Fibroblast of the aortic adventitia (primary cell): Measurements from ENCODE around the gene UBAP2. TPM values are rescaled to one million over a fixed set of nuclear protein-coding genes. Genes with fewer than 3 reads are reported as not detected.

Experiments
- DNase-seq: peaks from one replicate; pipeline ENCODE4 v3.0.0-alpha.2; 2010; ENCODE audit warnings: low read depth
- H3K4me3 ChIP-seq: 2 replicates; pipeline ENCODE4 v1.5.1; 2011; ENCODE audit warnings: low read depth, mild to moderate bottlenecking, control low read depth, low read length, moderate library complexity
- total RNA-seq: library from RNA; depleted of rRNA; stranded (reverse); fragments of >200 nt; gene quantifications from 2 replicates; pipeline ENCODE4 v1.2.3, GENCODE V29; 2012; ENCODE audit warnings: low replicate concordance
- TF ChIP-seq, protein P1 (sequence below): IDR thresholded peaks from 2 replicates; pipeline ENCODE4 v1.5.1; 2011; ENCODE audit warnings: mild to moderate bottlenecking, low read length, control low read depth, inconsistent platforms; ENCODE audit not compliant: insufficient read depth

Gene UBAP2
- total RNA-seq, 1 donor, result 25.6 TPM

DNA sequence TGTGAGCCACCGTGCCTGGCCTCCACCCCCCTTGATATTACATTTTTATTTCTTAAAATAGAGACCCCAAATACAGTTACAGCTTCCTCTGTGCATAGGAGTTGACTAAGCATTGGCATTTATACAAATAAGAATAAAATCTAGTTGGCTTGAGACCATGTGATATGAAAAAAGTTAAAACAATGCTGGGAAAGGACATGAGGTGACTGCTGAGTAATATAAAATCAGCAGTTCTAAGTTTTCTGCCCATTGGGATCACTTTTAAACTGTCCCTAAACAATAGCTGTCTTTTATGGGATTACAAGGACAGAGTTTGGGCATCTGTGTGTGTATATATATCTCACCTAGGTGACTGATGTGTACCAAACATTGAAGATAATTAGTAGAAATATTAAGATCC lies 135.1 kb downstream of the UBAP2 start:
- no peak overlapping the region for H3K4me3 ChIP-seq
- TF ChIP-seq, protein P1, sequence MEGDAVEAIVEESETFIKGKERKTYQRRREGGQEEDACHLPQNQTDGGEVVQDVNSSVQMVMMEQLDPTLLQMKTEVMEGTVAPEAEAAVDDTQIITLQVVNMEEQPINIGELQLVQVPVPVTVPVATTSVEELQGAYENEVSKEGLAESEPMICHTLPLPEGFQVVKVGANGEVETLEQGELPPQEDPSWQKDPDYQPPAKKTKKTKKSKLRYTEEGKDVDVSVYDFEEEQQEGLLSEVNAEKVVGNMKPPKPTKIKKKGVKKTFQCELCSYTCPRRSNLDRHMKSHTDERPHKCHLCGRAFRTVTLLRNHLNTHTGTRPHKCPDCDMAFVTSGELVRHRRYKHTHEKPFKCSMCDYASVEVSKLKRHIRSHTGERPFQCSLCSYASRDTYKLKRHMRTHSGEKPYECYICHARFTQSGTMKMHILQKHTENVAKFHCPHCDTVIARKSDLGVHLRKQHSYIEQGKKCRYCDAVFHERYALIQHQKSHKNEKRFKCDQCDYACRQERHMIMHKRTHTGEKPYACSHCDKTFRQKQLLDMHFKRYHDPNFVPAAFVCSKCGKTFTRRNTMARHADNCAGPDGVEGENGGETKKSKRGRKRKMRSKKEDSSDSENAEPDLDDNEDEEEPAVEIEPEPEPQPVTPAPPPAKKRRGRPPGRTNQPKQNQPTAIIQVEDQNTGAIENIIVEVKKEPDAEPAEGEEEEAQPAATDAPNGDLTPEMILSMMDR, result no peak
- DNase-seq, result peak; percentile 53

DNA sequence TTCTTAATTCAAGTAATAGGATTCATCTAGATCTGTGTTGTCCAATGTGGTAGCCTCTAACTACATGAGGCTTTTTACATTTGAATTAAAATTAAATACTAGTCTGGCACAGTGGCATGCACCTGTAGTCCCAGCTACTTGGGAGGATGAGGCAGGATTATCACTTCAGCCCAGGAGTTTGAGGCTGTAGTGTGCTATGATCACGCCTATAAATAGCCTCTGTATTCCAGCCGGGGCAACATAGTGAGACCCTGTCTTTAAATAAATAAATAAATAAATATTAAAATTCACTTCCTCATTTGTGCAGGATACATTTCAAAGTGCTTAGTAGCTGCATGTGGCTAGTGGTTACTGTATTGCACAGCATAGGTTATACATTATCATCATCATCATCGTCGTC lies 139.9 kb downstream of the UBAP2 start:
- no peak for DNase-seq
- no peak overlapping the region for H3K4me3 ChIP-seq
- TF ChIP-seq, protein P1, result no peak

DNA sequence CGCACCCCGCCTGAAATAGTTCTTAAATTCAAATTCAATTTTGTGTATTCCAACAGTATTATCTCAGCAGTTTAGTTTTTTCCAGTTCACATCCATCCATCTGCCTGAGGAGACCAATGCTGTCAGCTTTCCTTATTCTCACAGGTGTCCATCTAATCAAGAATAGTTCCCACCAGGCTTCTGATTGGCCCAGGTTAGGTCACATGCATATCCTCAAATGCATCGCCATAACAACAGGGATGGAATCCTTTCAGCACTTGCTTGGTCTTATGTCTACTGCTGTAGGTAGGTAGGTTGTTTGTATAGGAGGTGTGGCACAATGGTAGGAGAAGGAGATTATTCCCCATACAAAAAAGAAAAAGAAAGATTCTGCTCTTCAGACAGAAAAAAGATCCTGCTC lies 140.6 kb downstream of the UBAP2 start:
- no peak overlapping the region for H3K4me3 ChIP-seq
- TF ChIP-seq, protein P1, result no peak
- no peak for DNase-seq

DNA sequence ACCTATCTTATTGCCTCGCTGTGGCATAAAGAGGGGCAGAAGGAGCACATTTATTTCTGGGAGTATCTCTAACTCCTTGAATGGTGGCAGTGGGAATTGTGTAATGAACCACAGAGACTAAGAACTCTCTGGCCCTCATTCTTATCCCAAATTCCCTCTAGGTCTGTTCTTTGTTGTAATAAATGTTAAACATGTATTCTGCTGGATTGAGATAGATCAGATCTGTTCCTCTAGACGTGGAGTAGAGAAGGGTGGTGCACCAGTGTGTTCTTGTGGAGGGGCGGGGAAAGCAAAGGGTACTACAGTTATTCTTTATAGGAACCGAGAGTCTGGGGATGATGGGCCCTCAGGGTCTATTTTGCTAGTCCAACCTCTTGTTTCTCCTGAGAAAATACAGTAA lies 141.3 kb downstream of the UBAP2 start:
- no peak overlapping the region for H3K4me3 ChIP-seq
- no peak for DNase-seq

DNA sequence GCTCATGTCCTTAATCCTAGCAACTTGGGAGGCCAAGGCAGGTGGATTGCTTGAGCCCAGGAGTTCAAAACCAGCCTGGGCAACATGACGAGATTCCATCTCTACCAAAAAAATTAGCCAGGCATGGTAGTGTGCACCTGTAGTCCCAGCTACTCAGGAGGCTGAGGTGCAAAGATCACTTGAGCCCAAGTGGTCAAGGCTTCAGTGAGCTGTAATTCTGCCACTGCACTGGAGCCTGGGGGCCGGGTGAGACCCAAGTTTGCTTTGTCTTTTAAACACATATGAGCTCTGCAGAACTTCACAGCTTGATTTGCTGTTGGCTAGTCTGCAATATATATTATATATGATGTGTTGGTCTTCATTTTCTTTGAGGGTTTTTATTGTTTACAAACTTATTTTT lies 141.9 kb downstream of the UBAP2 start:
- TF ChIP-seq, protein P1, result no peak
- H3K4me3 ChIP-seq, result no peak overlapping the region
- DNase-seq, result no peak

More for the DNA sequence above, 141.3 kb downstream of the UBAP2 start:
- TF ChIP-seq, protein P1, result no peak

DNA sequence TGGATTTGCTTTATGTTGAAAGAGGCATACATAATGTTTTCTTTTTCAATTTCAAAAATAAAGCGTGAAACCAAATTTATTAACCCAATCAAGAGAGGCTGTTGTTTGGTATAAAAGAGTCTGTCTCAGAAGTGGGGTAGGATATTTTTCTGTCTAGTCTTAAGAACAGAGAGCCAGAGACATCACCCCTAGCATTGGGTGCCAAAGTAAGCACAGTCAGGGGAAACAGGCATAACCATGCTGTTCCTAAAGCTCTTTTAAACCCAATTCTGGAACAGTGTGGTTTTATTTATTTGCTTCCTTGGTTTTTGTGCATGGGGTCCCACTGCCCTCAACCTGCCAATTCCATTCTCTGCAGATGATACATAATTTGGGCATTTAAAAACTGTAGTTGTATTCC lies 143.6 kb downstream of the UBAP2 start:
- TF ChIP-seq, protein P1, result no peak

DNA sequence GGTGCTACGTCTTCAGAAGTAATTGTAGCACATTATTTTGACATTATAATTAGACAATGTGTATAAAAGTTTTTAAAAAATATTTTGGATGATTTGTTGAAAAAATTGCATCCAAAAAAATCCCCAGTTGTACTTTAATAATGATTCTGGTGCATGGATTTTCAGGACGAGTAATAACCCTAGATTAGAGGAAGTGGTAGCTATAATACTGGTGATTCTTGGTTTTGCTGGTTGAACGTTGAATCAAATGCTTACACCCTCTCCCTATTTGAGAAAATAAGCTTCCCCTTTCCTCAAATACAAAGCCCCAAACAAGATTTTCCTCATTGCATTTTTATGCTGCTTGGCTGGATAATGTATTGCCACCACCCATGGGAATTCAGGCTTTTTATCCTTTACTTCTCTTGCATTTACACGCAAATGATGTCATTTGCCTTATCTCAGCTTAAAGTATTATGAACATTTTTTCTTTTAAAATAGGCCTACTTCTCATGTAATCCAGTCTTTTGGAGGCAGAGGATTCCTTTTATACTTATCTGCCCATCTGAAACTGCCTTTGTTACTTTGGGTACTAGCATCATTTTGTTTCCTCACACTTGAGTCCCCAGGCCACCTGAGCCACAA lies 145.4 kb downstream of the UBAP2 start:
- TF ChIP-seq, protein P1, result no peak
- H3K4me3 ChIP-seq, result no peak overlapping the region
- peak; percentile 53 for DNase-seq

More for the DNA sequence above, 143.6 kb downstream of the UBAP2 start:
- no peak overlapping the region for H3K4me3 ChIP-seq
- DNase-seq, result no peak
